ENCODE measurements around the gene TMEM74B.

Gene TMEM74B

DNA sequence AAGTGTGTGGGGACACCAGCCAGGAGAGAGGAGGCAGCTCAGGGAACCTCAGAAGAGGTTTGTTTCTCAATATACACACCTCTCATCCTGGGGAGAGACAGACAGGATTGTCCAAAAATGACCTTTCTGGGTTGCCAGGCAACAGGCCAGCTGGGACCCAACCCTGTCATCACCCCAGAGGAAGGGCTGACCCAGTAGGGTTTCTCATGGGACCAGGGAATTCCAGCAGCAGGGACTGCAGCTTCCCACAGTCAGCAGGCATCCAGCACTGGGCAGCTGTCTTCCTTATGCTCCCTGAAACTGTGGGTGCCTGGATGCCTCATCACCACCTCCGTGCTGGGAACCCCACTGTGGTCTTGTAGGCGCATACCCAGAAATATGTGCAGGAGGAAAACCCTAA, 19.8 kb upstream of the TMEM74B start:
- DNase-seq, result no peak

DNA sequence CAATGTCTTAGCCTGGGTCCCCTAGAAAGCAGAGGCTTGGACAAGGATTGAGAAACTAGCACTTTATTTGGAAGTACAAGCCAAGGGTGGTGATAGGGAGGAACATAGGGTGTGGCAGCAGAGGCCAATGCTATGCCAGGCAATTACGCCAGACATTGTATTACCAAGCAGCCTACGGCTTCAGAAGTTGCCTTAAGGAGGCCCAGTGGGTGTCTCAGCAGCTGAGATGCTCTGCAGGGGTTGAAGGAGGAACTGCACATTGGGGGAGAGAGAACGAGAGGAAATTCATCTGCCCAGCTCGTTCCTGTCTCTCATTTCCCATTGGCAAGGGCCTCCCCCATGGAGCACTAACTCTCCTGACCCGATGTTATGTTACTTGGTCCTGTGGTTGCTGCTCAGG, 19.3 kb upstream of the TMEM74B start:
- no peak for DNase-seq

DNA sequence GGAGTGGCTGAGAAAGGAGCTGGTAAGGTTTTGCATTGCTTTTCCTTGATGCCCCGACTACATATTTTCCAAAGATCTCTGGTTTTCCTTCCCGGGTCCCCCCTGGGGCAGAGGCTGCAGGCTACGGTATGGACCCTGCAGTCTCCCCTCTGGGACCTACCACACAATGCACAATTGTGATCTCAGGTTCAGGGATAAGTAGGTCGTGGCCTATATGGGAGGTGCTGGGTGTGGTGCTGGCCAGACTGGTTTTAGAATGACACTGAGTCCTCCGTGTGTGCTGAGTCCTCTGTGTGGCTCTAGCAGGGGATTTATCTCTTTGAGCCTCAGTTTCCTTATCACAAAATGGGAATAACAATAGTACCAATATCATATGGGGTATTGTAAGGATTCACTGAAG, 18.8 kb upstream of the TMEM74B start:
- no peak for DNase-seq

DNA sequence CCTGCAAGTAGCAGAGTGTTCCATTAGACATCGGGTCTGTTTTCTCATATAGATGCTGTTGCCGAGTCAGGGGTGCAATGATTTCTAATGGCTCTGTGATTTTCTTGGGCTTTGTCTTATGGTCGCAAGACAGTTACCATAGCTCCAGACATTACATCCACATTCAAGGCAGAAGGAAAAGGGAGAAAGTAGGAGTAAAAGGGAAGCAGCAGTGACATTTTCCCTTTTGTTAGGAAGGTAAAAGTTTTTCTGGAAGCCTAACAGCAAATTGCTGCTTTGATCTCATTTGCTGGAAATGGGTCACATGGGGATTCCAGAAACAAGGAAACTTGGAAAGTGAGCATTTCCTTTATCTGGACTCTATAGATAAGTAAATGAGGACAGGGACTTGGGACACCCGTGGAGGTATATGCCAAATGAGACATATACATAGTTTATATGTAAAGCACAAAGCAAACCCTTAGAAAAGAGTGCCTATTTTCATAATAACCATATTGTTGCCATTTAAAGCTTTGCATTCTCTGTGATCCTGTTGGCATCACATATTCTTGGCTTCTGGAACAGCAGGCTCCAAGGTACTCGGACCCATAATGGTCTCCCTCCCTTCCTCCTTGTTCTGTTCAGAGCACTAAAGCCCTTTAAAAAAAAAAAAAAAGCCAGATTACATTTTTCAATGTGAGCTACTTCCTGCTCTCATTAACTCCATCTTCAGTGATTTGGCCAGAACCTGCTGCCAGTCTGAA, 18.2 kb upstream of the TMEM74B start, which contains the start of gene C20orf202:
C20orf202 (plus strand) TSS at position 693 of the 743 bp plus-strand sequence. CDS start 132 bp downstream, outside the sequence.
- no peak for DNase-seq

DNA sequence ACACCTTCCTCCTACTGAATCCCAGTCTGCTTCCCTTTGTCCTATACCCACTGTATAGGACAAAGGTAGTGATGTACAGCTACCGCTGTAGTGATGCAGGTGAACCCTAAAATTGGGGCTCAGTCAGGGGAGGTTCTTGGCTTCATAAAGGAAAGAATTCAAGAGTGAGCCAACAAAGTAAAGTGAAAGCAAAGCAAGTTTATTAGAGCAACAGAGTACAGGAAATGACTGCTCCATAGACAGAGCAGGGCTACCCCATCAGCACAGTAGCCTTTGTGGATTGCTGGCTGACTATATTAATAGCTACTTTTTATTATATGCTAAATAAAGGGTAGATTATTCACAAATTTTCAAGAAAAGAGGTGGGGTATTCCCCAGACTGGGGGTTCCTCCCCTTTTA, 15.2 kb upstream of the TMEM74B start:
- DNase-seq, result no peak

DNA sequence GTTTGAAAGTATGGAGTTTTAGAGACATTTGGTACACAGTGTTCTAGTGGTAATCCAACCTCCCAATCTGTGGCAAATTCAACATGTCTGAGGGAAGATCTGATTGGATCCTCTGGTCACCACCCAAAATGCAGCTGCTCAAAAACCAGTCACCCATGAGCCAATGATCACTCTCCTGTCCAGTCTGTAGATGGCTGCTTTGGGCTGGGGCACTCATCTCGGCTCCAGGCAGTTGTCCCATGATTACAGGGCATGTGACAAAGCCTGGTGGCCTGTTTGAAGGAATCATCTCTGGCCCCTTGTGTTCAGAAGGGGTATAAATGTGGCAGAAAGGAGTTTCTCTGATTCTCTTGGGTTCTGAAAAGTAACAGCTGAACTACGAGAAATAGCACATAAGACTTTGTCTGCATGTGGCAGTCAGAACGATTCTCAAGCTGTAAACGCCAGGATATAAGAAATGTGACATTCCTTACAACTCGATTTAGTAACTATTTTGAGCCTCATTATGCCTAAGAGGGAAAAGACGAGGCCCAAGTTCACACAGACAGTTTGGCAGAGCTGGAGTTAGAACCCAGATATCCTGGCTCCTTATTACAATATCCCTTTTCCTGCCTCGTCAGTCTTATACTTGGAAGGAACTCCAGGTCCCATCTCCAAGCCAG, 14.6 kb upstream of the TMEM74B start:
- DNase-seq, result no peak

DNA sequence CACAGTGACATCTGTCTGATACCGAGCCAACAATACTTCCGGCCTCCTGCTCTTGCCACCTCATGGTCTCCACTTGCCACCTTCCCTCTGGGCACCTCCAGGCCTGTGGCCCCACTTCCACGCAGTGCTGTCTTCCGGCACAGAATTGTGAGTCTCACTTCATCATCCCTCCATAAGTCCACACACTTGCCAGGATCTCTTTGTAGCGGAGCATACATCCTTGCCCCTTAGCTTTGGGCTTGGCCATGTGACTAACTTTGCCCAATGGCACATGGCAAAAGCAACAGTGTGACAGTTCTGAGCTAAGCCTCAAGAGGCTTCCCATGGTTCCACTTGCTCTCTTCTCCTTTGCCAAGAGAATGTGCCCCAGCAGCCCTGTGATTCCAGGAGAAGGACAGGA, 14.0 kb upstream of the TMEM74B start:
- no peak for DNase-seq

DNA sequence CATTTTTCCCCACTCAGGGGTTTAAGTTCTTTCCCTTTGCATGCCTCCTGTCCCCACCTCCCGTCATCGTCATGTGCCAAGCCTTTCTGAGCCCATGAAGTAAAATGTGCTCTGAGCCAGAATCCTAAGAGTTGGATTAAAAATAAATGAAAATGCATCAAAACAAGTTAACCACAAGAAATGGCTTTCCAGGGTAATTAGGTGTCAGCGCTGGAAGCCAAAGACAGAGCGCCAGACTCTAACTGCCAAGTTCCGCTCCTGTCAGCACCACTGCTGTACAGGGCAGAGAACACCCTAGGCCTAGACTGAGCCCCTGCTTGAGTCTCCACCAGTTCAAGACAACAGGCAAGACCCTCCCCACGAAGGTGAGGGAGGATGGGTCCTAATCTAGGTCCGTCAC, 13.0 kb upstream of the TMEM74B start:
- DNase-seq, result no peak

DNA sequence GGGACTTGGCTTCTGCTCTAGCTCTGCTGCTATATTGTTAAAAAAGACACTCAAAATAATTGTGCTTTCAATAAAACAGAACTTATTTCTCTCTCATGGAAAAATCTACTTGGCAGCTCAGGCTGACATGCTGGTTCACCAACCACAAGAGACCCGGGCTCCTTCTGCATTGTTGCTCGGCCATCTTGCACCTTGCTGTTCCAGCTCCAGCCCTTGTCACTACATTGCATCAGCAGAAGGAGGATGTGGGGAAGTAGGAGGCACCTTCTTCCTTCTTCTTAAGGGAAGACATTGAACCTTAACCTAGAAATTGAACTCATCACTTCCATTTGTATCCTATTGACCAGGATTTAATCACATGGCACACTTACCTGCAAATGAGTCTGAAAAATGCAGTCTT, 11.9 kb upstream of the TMEM74B start:
- DNase-seq, result no peak

DNA sequence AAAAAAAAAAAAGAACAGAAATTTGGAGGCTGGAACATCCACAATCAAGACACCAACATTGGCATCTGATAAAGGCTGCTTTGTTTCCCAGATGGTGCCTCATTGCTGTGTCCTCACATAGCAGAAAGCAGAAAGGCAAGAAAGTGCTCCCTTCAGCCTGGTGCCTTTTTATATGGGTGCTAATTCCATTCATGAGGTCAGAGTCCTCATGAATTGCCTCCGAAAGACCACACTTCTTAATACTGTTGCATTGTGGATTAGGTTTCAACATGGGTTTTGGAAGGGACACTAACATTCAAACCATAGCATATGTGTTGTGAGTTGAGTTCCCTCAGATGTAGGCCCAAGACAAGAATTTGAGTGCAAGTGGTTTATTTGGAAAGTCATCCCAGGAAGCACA, 10.4 kb upstream of the TMEM74B start:
- no peak for DNase-seq

DNA sequence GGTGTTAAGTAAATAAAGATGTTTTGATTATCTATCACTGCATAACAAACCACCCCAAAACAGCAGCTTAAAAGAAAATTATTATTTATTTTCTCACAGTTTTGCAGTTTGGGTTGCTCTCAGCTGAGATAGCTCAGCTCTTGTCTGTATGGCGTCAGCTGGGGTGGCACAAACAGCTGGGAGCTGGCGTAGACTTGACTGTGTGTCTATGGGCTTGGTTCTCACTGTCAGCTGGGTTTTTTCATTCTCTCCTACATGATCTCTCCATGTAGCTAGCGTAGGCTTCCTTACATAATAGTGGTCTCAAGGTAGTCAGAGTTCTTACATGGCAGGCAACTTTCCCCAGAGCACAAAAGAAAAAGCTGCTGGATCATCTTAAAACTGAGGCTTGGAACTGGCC, 6.5 kb upstream of the TMEM74B start:
- no peak for DNase-seq

DNA sequence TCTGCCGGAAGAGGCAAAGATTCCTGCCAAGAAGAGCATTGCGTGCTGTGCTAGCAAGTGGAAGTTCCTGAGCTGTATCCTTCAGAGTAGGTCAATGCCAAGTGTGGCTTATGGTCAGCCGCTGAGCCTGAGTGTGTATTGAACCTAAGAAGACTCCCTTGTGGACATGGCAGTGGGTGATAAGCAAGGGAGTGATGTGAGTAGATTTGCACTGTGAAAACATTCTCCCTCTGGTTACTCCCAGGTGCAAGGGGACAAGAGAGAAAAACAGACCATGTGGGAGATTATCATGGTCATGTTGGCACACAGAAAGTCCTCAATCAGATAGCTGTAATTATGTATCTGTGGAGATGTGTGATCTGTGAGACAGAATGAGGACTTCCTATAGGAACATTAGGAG, 6.1 kb upstream of the TMEM74B start:
- no peak for DNase-seq

DNA sequence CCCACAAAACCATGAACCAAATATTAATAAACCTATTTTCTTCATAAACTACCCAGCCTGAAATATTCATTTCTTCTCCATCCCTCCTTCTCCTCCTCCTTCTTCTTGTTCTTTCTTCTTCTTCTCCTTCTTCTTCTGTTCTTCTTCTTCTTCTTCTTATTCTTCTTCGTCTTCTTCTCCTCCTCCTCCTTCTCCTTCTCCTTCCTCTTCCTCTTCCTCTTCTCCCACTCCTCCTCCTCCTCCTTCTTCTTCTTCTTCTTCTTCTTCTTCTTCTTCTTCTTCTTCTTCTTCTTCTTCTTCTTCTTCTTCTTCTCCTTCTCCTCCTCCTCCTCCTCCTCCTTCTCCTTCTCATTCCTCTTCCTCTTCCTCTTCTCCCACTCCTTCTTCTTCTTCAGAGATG, 5.0 kb upstream of the TMEM74B start:
- DNase-seq, result no peak

DNA sequence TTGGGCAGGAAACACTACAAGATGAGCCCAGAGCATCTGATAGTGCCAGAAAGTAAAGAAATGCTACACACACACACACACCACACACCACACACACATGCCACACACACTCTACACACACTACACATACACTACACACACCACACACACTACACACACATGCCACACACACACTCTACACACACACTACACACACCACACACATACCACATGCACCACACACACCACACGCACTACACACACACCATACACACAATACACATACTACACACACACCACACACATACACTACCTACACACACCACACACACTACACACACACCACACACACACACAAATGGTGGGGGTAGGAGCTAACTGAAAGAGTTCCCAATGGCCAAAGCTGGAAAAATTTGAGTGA, 3.6 kb upstream of the TMEM74B start:
- no peak for DNase-seq

DNA sequence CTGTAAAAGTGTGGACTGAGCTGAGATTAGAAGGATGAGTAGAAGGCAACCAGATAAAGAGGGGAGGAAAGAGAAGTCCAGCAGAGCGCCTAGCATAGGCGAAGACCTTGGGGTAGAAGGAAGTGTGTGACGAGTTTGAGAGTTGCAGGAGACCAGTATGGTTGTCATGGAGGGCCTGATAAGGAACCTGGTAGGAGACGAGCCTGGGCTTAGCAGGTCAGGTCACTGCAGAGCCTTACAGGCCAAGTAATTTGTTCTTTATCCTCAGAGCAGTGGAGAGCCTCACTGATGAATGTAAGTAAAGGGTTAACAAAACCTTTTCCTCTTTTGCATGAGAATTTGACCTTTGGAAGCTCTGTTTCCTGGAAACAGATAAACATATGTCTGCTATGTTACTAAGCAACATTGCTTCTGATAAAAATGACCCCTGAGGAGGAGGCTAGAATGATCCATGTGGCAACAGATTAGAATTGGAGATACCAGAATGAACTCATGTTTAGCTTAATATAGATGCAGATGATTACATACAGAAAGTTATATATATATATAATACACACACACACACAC, 2.9 kb upstream of the TMEM74B start:
- no peak for DNase-seq

DNA sequence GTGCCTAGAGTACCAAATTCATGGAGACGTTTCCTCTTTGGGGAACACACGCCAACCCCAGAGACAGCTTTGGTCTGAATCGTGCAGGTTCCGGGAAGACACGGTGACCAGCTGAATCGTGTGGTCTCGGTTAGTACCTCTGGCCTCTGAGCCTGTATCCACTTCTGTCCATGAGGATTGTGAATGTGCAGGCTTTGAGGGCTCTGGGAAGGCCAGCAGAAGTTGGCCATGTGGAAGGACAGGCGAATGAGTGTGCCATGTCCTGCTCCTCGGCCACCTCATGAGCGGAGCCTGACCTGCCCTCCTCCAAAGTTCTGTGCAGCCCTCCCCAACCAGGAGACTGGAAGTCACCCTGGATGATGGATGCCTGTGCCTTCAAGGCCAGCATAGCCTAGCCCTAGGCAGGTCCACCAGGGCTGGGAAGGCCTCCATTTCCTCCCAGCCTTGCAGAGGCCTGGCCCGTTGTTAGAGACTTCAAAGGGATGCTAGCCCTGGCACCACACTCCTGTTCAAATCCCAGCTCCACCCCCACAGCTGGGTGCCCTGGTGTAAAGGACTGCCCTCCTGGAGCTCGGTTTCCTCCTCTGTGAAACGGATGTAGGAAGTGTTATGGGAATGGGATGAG, 1.7 kb upstream of the TMEM74B start:
- DNase-seq, result no peak

DNA sequence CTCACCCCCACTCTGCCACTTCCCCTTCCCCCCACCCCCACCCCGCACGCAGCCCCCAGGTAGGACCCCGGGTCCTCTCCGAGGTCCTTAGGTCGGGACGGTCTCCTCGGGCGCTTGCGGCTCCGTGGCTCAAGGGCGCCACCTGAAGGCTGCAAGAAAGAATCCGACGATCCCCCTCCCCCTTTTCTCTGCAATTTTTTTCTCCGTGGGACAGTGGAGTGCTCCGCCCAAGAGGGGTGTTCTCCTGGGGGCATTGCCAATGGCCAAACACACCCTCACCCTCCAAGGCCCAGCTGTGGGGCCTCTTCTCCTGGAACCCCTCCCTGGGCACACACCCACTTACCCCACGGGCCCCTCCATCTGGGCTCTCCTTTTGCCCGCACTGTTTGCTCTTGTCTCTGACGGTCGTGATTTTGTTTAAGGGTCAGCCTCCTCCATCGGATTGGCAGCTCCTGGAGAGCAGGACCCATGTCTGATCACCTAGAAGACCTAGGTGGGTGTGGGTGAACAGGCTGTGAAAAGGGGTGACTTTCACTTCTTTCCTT, 1.1 kb upstream of the TMEM74B start:
- DNase-seq, result peak; percentile 42

DNA sequence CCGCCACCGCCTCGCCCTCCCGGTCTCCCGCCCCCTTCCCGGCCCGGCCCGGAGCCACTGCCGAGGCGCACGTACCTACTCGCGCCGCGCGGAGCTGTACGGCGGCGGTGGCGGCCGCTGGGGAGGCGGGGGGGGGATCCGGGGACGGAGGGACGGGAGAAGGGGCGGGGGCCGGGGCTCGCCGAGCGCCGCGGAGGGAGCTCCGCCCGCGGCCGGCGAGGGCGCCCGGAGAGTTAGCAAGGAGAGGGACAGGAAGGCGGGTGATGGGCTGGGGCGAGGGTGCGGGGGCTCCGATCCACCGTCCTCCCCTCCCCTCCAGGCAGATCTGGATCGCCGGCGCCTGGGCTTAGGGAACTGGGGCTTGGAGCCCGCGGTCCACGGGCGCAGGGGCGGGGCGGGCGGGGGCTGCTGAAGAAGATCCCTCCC, 548 bp upstream of the TMEM74B start:
- no peak for DNase-seq

DNA sequence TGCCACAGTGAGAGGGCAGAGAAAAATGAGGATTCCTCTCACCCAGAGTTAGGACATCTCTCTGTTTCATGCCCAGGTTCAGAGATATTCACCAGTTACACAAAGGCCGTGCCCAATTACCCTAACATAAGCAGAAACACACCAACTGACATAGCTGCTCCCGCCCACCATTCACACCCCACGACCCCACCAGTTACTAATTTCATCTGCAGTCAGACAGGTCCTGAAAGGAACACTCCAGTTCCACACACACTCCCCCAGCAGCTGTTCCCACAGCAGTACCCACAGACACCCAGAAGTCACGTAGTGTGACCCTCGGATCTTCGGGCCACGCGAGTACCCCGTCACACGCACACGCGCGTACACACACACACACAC, 532 bp downstream of the TMEM74B start:
- no peak for DNase-seq

DNA sequence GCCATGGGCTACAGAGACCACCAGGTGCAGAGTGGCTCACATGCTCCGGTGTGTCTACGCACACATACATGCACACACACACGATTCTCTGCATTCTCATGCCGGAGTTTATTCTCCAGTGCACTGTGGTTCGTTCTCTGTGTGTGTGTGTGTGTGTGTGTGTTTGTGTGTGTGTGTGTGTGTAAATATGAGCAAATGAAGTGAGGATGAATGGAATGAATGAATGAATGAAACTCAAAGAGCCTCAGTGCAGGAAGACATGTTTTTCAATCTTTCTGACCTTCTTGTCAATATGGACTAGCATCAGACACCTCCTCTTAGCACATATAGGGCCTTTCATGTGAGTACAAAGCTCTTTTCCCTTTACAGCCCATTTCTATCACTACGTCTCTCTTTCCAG, 1.6 kb downstream of the TMEM74B start:
- DNase-seq, result no peak

DNA sequence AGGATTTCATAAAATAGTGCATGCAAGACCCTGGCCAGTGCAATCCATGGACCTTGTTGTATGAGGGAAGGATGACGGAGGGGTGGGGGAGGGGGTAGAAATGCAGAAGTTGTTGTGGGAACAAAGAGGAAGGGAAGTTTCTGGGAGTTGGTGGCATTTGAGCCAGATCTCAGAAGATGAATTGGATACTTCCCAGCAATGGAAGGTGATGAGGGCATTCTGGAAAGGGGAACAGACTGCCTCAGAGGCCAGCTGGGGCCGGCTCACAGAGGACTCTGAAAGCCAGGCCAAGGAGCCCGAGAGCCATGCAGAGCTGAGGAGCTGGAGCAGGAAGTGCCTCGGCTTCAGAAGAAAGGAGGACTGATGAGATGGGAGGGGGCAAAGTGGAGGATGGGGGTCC, 2.7 kb downstream of the TMEM74B start:
- DNase-seq, result no peak

DNA sequence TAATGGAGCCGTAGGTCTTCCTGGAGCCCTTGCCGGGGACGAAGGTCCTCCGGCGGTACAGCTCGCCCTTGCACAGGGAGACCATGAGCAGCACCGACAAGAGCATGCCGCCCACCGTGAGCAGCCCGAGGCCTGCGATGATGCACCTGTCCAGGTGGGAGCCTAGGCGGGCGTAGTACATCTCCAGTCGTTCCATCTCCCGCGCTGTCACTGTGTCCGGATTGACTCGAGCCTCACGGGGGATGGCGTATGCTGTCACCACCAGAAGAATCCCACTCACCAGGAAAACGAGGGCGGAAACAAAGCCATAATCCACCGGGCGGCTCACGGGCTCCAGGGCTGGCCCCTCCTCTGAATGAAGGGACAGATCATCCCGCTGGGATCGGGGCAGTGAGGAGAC, 3.8 kb downstream of the TMEM74B start:
- DNase-seq, result no peak

DNA sequence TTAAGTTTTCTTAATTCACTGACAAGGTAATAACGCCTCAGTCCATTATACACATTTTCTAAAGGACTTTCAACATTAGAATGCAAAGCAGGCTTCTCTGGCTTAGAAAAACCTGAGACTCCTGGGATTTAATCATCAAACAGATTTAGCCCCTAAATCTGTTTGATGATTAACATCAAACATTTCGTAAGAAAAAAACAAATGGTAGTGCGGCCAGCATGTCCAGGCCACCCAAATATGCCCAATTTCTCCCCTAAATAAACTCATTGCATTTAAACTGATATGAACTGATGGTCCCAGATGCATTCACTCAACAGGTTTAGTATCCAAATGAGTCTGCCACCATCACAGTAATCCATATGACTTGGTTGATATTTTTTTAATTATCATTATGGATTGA, 6.2 kb downstream of the TMEM74B start:
- DNase-seq, result no peak

DNA sequence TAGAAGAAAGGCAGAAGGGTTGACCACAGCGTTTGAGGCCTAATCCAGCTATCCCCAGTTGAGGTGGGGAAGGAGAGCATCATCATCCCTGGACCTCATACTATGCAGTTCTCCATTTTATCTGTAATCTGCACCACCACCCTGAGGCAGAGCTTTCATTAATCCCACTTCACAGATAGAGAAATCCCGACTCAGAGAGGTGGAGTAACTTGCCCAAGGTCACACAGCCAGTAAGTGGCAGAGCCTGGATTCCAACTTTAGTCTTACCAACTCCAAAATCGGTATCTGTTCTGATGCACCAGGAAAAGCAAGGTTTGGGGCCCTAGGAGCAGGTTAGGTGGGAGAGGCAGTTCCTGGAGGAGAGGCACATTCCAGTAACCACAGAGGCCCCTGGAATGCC, 6.7 kb downstream of the TMEM74B start:
- no peak for DNase-seq
